GM12892 (cell line): ENCODE data around the gene RMND5A.
"Not testable (repeated sequence)": the region's sequence is repeated elsewhere in the genome, so short reads cannot be mapped to it uniquely, and the experiment has no call there.

Experiments used
- DNase-seq: peaks from one replicate; pipeline ENCODE4 v3.0.0; 2011; ENCODE audit not compliant: insufficient read length
- FAIRE-seq: peaks from 2 replicates; lab custom pipeline; 2011; peaks lifted over from hg19 to GRCh38; lab: Jason Lieb, UNC
- POLR2A ChIP-seq: IDR thresholded peaks from 2 replicates; pipeline ENCODE4 v1.6.1; 2011; ENCODE audit warnings: low read depth, low read length, control low read depth
- POLR2AphosphoS5 ChIP-seq: IDR thresholded peaks from 2 replicates; pipeline ENCODE4 v1.6.1; 2011; ENCODE audit warnings: low read depth, low read length, control low read depth
- TAF1 ChIP-seq: IDR thresholded peaks from 2 replicates; pipeline ENCODE4 v1.6.1; 2011; ENCODE audit warnings: low read depth, mild to moderate bottlenecking, control low read depth, low read length, borderline replicate concordance

RMND5A gene

GRCh38 chr2:86720540-86721320, 639 bp downstream of the RMND5A start:
- 0 out of 2 replicates have a peak, but pooled peaks have one; percentile 1 for TF ChIP-seq POLR2A
- not testable (repeated sequence) for FAIRE-seq, DNase-seq

- FAIRE-seq, DNase-seq: not testable (repeated sequence)
Measured at GRCh38 chr2:86725706-86726105, 5.6 kb downstream of the RMND5A start.

- not testable (repeated sequence) for FAIRE-seq, DNase-seq
Measured at GRCh38 chr2:86732040-86732525, 12.0 kb downstream of the RMND5A start.

GRCh38 chr2:86732837-86733236, 12.7 kb downstream of the RMND5A start:
- FAIRE-seq, DNase-seq: not testable (repeated sequence)

- not testable (repeated sequence) for FAIRE-seq
Measured at GRCh38 chr2:86733528-86733927, 13.4 kb downstream of the RMND5A start.

GRCh38 chr2:86734896-86735295, 14.8 kb downstream of the RMND5A start:
- not testable (repeated sequence) for DNase-seq, FAIRE-seq

More at GRCh38 chr2:86733528-86733927, 13.4 kb downstream of the RMND5A start:
- not testable (repeated sequence) for DNase-seq

- DNase-seq, result not testable (repeated sequence)
Measured at GRCh38 chr2:86739485-86739884, 19.4 kb downstream of the RMND5A start.

GRCh38 chr2:86739889-86740288, 19.8 kb downstream of the RMND5A start:
- FAIRE-seq, DNase-seq: not testable (repeated sequence)

More at GRCh38 chr2:86739485-86739884, 19.4 kb downstream of the RMND5A start:
- peak; percentile 9 for FAIRE-seq

- not testable (repeated sequence) for FAIRE-seq, DNase-seq
Measured at GRCh38 chr2:86741889-86742498, 21.9 kb downstream of the RMND5A start.

- TF ChIP-seq TAF1 (no peak), POLR2AphosphoS5 (no peak), POLR2A (no peak)
- FAIRE-seq (no peak), DNase-seq (no peak)
Measured at GRCh38 chr2:86744152-86744551, 24.1 kb downstream of the RMND5A start.

GRCh38 chr2:86746939-86747338, 26.8 kb downstream of the RMND5A start:
- no peak for FAIRE-seq
- DNase-seq, result no peak
- TF ChIP-seq POLR2A (no peak), TAF1 (no peak), POLR2AphosphoS5 (no peak)

- DNase-seq (no peak), FAIRE-seq (no peak)
- TF ChIP-seq POLR2A (no peak), POLR2AphosphoS5 (no peak), TAF1 (no peak)
Measured at GRCh38 chr2:86747711-86748639, 27.9 kb downstream of the RMND5A start.
